Measurements from ENCODE around the gene PDGFA. TPM values are rescaled to one million over a fixed set of nuclear protein-coding genes. Genes with fewer than 3 reads are reported as not detected.
A peak's percentile ranks its signal among the peaks of the same experiment; 100 is the strongest.

Gene PDGFA
- total RNA-seq, 1 experiment from 2014 or later: 129 TPM

DNA sequence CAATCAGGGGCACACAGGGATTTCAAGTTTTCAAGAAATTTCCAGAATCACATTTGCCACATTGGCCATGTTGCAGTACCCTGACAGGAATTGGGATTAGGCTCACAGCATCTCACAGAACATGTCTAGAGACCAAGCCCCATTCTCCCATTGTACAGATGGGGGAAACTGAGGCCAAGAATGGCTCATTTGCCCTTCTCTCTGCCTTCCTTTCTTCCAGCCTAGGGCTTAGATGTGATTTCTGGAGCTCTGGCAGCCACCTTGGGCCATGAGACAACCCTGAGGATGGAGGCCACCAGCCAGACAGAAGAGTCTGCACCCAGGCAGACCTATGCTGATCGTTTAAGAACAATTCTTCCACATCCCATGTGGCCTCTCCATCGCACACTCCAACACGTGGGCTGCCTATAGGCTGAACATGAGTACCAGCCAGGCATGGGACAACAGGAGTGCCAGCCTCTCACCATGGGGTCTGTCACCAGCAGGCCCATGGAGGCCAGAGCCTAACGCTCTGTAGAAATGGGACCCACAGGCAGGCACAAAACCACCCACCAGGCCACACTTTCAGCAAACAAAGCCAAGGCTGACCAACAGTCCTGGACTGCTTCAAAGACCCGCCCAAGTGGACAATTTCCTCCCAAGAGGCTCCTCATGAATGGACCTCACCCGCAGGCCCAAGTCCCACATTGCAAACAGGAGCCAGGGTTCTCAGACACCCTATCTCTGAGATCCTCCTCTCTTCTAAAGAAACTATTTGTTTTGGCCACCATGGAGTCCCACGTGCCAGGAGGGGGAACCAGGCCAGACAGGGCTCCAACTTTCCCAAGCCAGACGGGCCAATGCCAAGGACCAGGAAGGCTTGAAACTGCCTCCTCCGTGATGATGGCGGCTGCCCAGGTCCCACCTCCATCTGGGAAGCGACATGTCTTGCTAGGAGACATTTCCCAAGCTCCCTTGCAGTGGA, 20.7 kb downstream of the PDGFA start:
- no peak for TF ChIP-seq NR1H2 (CRISPR knock-in tag; IDR thresholded peaks at IDR 0.05)
- TF ChIP-seq, protein P1, sequence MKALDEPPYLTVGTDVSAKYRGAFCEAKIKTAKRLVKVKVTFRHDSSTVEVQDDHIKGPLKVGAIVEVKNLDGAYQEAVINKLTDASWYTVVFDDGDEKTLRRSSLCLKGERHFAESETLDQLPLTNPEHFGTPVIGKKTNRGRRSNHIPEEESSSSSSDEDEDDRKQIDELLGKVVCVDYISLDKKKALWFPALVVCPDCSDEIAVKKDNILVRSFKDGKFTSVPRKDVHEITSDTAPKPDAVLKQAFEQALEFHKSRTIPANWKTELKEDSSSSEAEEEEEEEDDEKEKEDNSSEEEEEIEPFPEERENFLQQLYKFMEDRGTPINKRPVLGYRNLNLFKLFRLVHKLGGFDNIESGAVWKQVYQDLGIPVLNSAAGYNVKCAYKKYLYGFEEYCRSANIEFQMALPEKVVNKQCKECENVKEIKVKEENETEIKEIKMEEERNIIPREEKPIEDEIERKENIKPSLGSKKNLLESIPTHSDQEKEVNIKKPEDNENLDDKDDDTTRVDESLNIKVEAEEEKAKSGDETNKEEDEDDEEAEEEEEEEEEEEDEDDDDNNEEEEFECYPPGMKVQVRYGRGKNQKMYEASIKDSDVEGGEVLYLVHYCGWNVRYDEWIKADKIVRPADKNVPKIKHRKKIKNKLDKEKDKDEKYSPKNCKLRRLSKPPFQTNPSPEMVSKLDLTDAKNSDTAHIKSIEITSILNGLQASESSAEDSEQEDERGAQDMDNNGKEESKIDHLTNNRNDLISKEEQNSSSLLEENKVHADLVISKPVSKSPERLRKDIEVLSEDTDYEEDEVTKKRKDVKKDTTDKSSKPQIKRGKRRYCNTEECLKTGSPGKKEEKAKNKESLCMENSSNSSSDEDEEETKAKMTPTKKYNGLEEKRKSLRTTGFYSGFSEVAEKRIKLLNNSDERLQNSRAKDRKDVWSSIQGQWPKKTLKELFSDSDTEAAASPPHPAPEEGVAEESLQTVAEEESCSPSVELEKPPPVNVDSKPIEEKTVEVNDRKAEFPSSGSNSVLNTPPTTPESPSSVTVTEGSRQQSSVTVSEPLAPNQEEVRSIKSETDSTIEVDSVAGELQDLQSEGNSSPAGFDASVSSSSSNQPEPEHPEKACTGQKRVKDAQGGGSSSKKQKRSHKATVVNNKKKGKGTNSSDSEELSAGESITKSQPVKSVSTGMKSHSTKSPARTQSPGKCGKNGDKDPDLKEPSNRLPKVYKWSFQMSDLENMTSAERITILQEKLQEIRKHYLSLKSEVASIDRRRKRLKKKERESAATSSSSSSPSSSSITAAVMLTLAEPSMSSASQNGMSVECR (CRISPR knock-in tag; IDR thresholded peaks at IDR 0.05; ENCODE audit: borderline replicate concordance): no peak
- no peak for TF ChIP-seq FOXK1 (CRISPR knock-in tag; IDR thresholded peaks at IDR 0.05)
- TF ChIP-seq CREM (CRISPR knock-in tag; IDR thresholded peaks at IDR 0.05): no peak
- TF ChIP-seq, protein P2, sequence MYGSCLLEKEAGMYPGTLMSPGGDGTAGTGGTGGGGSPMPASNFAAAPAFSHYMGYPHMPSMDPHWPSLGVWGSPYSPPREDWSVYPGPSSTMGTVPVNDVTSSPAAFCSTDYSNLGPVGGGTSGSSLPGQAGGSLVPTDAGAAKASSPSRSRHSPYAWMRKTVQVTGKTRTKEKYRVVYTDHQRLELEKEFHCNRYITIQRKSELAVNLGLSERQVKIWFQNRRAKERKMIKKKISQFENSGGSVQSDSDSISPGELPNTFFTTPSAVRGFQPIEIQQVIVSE (CRISPR knock-in tag; IDR thresholded peaks at IDR 0.05; ENCODE audit: borderline replicate concordance): no peak
- TF ChIP-seq, protein P3, sequence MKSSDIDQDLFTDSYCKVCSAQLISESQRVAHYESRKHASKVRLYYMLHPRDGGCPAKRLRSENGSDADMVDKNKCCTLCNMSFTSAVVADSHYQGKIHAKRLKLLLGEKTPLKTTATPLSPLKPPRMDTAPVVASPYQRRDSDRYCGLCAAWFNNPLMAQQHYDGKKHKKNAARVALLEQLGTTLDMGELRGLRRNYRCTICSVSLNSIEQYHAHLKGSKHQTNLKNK (CRISPR knock-in tag; IDR thresholded peaks at IDR 0.05): no peak
- TF ChIP-seq, protein P4, sequence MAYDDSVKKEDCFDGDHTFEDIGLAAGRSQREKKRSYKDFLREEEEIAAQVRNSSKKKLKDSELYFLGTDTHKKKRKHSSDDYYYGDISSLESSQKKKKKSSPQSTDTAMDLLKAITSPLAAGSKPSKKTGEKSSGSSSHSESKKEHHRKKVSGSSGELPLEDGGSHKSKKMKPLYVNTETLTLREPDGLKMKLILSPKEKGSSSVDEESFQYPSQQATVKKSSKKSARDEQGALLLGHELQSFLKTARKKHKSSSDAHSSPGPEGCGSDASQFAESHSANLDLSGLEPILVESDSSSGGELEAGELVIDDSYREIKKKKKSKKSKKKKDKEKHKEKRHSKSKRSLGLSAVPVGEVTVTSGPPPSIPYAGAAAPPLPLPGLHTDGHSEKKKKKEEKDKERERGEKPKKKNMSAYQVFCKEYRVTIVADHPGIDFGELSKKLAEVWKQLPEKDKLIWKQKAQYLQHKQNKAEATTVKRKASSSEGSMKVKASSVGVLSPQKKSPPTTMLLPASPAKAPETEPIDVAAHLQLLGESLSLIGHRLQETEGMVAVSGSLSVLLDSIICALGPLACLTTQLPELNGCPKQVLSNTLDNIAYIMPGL (CRISPR knock-in tag; IDR thresholded peaks at IDR 0.05): no peak
- POLR2A ChIA-PET: no interaction called here
- Mint-ChIP-seq H3K9me3 (no peaks in the 10 kb centered on the region), H3K27ac (no peak overlapping the region), H3K4me3 (no peak overlapping the region), H3K4me1 (peaks cover 22% of the 10 kb centered on the region), H3K27me3 (ENCODE audit: low read depth) (no peaks in the 10 kb centered on the region), H3K36me3 (peaks cover 53% of the 10 kb centered on the region)
- CTCF ChIA-PET: no interaction called here
- no peak for ATAC-seq
- DNase-seq (ENCODE audit: low spot score): no peak

DNA sequence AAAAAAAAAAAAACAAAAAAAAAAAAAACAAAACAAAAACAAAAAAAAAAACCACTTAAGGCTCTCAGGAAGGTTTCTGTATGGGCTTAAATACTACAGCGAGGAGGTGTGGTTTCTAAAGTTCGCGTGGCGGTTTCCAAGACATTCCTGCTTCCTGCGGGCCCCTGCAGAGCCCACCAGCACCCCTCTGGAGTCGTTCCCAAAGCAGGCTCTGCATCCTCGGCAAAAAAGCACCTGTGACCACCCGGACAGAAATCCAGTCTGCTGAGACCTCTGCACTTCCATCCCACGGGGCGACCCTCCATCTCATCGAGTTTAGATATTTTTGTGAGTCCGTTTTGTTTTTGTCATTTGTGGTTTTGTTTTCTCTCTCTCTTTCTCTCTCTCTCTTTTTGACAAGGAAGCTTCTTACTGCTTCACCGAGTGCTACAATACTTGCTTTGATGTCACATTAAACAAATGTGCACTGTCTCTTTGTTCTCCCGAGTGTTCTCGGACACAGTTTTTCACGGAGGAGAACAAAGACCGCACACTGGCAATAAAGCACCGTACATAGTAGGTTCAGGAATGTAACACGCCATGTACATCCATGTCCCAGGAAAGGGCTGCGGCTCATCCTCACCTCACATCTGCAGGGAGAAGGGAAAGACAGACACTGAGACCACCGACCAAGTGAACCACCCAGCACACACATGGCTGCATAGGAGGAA, 21.5 kb downstream of the PDGFA start:
- H3K27ac Mint-ChIP-seq: peak overlapping the region; percentile 46
- ChIA-PET POLR2A (interaction anchor here (0.6 kb wide), 1 partner anchor 971 kb away, joined by 3 read pairs; no protein-coding TSS in a partner anchor), CTCF (interaction anchor here (0.6 kb wide), 1 partner anchor 547 kb away, joined by 3 read pairs; no protein-coding TSS in a partner anchor)
- peaks cover 20% of the 10 kb centered on the region for H3K4me1 Mint-ChIP-seq
- no peaks in the 10 kb centered on the region for H3K9me3 Mint-ChIP-seq
- peaks cover 49% of the 10 kb centered on the region for H3K36me3 Mint-ChIP-seq
- no peak for DNase-seq (ENCODE audit: low spot score)
- no peak for ATAC-seq
- no peak overlapping the region for H3K4me3 Mint-ChIP-seq
- H3K27me3 Mint-ChIP-seq (ENCODE audit: low read depth): no peaks in the 10 kb centered on the region; the same call in 1 of the 2 replicates
- TF ChIP-seq ATF1 (CRISPR knock-in tag; IDR thresholded peaks at IDR 0.05) (no peak), NFE2L1 (CRISPR knock-in tag; IDR thresholded peaks at IDR 0.05) (no peak), ELF4 (CRISPR knock-in tag; IDR thresholded peaks at IDR 0.05; ENCODE audit: low read depth) (no peak), MXD4 (CRISPR knock-in tag; IDR thresholded peaks at IDR 0.05; ENCODE audit: borderline replicate concordance) (no peak), RELA (CRISPR knock-in tag; IDR thresholded peaks at IDR 0.05; ENCODE audit: borderline replicate concordance) (no peak)
- TF ChIP-seq, protein P5, sequence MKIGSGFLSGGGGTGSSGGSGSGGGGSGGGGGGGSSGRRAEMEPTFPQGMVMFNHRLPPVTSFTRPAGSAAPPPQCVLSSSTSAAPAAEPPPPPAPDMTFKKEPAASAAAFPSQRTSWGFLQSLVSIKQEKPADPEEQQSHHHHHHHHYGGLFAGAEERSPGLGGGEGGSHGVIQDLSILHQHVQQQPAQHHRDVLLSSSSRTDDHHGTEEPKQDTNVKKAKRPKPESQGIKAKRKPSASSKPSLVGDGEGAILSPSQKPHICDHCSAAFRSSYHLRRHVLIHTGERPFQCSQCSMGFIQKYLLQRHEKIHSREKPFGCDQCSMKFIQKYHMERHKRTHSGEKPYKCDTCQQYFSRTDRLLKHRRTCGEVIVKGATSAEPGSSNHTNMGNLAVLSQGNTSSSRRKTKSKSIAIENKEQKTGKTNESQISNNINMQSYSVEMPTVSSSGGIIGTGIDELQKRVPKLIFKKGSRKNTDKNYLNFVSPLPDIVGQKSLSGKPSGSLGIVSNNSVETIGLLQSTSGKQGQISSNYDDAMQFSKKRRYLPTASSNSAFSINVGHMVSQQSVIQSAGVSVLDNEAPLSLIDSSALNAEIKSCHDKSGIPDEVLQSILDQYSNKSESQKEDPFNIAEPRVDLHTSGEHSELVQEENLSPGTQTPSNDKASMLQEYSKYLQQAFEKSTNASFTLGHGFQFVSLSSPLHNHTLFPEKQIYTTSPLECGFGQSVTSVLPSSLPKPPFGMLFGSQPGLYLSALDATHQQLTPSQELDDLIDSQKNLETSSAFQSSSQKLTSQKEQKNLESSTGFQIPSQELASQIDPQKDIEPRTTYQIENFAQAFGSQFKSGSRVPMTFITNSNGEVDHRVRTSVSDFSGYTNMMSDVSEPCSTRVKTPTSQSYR (CRISPR knock-in tag; IDR thresholded peaks at IDR 0.05): no peak
- TF ChIP-seq, protein P6, sequence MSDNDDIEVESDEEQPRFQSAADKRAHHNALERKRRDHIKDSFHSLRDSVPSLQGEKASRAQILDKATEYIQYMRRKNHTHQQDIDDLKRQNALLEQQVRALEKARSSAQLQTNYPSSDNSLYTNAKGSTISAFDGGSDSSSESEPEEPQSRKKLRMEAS (CRISPR knock-in tag; IDR thresholded peaks at IDR 0.05): no peak
- TF ChIP-seq, protein P7, sequence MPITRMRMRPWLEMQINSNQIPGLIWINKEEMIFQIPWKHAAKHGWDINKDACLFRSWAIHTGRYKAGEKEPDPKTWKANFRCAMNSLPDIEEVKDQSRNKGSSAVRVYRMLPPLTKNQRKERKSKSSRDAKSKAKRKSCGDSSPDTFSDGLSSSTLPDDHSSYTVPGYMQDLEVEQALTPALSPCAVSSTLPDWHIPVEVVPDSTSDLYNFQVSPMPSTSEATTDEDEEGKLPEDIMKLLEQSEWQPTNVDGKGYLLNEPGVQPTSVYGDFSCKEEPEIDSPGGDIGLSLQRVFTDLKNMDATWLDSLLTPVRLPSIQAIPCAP (CRISPR knock-in tag; IDR thresholded peaks at IDR 0.05): no peak
- TF ChIP-seq, protein P3 (CRISPR knock-in tag; IDR thresholded peaks at IDR 0.05): no peak
- TF ChIP-seq, protein P8, sequence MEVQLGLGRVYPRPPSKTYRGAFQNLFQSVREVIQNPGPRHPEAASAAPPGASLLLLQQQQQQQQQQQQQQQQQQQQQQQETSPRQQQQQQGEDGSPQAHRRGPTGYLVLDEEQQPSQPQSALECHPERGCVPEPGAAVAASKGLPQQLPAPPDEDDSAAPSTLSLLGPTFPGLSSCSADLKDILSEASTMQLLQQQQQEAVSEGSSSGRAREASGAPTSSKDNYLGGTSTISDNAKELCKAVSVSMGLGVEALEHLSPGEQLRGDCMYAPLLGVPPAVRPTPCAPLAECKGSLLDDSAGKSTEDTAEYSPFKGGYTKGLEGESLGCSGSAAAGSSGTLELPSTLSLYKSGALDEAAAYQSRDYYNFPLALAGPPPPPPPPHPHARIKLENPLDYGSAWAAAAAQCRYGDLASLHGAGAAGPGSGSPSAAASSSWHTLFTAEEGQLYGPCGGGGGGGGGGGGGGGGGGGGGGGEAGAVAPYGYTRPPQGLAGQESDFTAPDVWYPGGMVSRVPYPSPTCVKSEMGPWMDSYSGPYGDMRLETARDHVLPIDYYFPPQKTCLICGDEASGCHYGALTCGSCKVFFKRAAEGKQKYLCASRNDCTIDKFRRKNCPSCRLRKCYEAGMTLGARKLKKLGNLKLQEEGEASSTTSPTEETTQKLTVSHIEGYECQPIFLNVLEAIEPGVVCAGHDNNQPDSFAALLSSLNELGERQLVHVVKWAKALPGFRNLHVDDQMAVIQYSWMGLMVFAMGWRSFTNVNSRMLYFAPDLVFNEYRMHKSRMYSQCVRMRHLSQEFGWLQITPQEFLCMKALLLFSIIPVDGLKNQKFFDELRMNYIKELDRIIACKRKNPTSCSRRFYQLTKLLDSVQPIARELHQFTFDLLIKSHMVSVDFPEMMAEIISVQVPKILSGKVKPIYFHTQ (CRISPR knock-in tag; IDR thresholded peaks at IDR 0.05): no peak
